K562 (cell line): ENCODE data around the gene NCOA1. TPM values are rescaled to one million over a fixed set of nuclear protein-coding genes. Genes with fewer than 3 reads are reported as not detected.

ENCODE experiments used
- ATAC-seq: fragments of 200-7000 bp; cut with Tn5 transposase; 3 replicates; pipeline ENCODE4 v1.9.1; 2020; ENCODE audit warnings: moderate library complexity
- BruUV-seq: library from RNA; stranded (reverse); fragments of 400-500 nt; replicated peaks from 2 replicates; lab custom pipeline; 2021; lab: Mats Ljungman, UMichigan
- CTCF ChIA-PET: fragments of 300-600 bp; formaldehyde crosslinking; extraction: SDS; loops from one replicate; lab custom pipeline; 2021; ENCODE audit warnings: low intra/inter-chr PET ratio; lab: Yijun Ruan, JAX
- POLR2A ChIA-PET: fragments of 300-600, 350-650 bp; sonication (Branson Sonifier 250); formaldehyde crosslinking; extraction: SDS; loops from one replicate; lab custom pipeline; 2021; ENCODE audit warnings: antibody characterized with exemption, inconsistent platforms; lab: Yijun Ruan, JAX
- DNase-seq, 4 experiments: peaks; one replicate each; pipeline versions ENCODE4 v3.0.0 to v3.0.0-alpha.2; 2011 to 2018; ENCODE audit warnings: low spot score in 3 of 4, mixed read lengths in 3 of 4; ENCODE audit errors: extremely low read depth in 1 of 4
- FAIRE-seq: peaks from 2 replicates; lab custom pipeline; 2011; peaks lifted over from hg19 to GRCh38; lab: Jason Lieb, UNC
- H2AFZ ChIP-seq: 2 replicates; pipeline ENCODE4 v1.6.0; 2011; ENCODE audit warnings: low read depth, low read length, control low read depth, inconsistent platforms
- H3K27ac ChIP-seq: fragments of 200-600 bp; 3 replicates; pipeline ENCODE4 v1.8.0; 2011; ENCODE audit warnings: low read depth, mild to moderate bottlenecking, control low read depth, inconsistent platforms, low read length, moderate library complexity, mixed read lengths; ENCODE audit errors: extremely low read depth
- H3K27me3 ChIP-seq, 2 experiments: fragments of 300-600 bp in 1 of 2; 2 replicates in 1 of 2; 3 replicates in 1 of 2; pipeline versions ENCODE4 v1.6.0 to v1.8.0; 2011; ENCODE audit warnings: inconsistent platforms in 2 of 2, low read length in 2 of 2, mild to moderate bottlenecking in 1 of 2, mixed read lengths in 1 of 2, moderate library complexity in 1 of 2; ENCODE audit not compliant: control insufficient read depth in 2 of 2, insufficient read depth in 2 of 2
- H3K36me3 ChIP-seq: fragments of 300-600 bp; 3 replicates; pipeline ENCODE4 v1.8.0; 2011; ENCODE audit warnings: mild to moderate bottlenecking, low read length, inconsistent platforms; ENCODE audit not compliant: control insufficient read depth, insufficient read depth
- H3K4me1 ChIP-seq, 2 experiments: fragments of 200-600 bp in 1 of 2; replicated peaks in 1 of 2; 2 replicates in 1 of 2; 3 replicates in 1 of 2; pipeline versions ENCODE4 v1.5.1 to v1.8.0; 2011; ENCODE audit warnings: inconsistent platforms in 2 of 2, low read length in 2 of 2, mild to moderate bottlenecking in 1 of 2, mixed read lengths in 1 of 2, moderate library complexity in 1 of 2; ENCODE audit not compliant: control insufficient read depth in 2 of 2, insufficient read depth in 2 of 2
- H3K4me2 ChIP-seq: 2 replicates; pipeline ENCODE4 v1.6.1; 2011; ENCODE audit warnings: low read length, control low read depth, inconsistent platforms, mixed read lengths; ENCODE audit not compliant: insufficient read depth
- H3K4me3 ChIP-seq: fragments of 200-600 bp; sonication (generic), shearing (Covaris generic); 2 replicates; pipeline ENCODE4 v1.5.1; 2016; ENCODE audit warnings: control low read depth, inconsistent platforms
- H3K79me2 ChIP-seq: fragments of 200-600 bp; 3 replicates; pipeline ENCODE4 v1.8.0; 2011; ENCODE audit warnings: low read length, inconsistent platforms; ENCODE audit not compliant: control insufficient read depth, insufficient read depth
- H3K9ac ChIP-seq, 2 experiments: 2 replicates each; pipeline versions ENCODE4 v1.6.0 to v1.6.1; 2011; ENCODE audit warnings: low read depth in 2 of 2, low read length in 2 of 2, control low read depth in 1 of 2, inconsistent platforms in 1 of 2, mild to moderate bottlenecking in 1 of 2, mixed read lengths in 1 of 2; ENCODE audit not compliant: insufficient read depth in 1 of 2
- H3K9me1 ChIP-seq: one replicate; pipeline ENCODE4 v1.6.0; 2011; ENCODE audit warnings: inconsistent platforms, mild to moderate bottlenecking, low read length, moderate library complexity; ENCODE audit not compliant: control insufficient read depth, insufficient read depth
- H3K9me3 ChIP-seq: replicated peaks from 2 replicates; pipeline ENCODE4 v1.5.1; 2011; ENCODE audit warnings: low read depth, low read length, inconsistent platforms; ENCODE audit not compliant: control insufficient read depth, insufficient read depth
- H4K20me1 ChIP-seq: replicated peaks from 2 replicates; pipeline ENCODE4 v1.6.1; 2011; ENCODE audit warnings: low read length, inconsistent platforms, mixed read lengths; ENCODE audit not compliant: control insufficient read depth, insufficient read depth
- BRCA1 ChIP-seq, 2 experiments: fragments of 450-650 bp in 1 of 2; sonication (generic) in 1 of 2; formaldehyde crosslinking in 1 of 2; IDR thresholded peaks; 2 replicates each; pipeline versions ENCODE4 v1.5.0 to v1.6.1; 2017 to 2020; ENCODE audit warnings: mild to moderate bottlenecking in 1 of 2, missing genetic modification reagents in 1 of 2
- CBX3 ChIP-seq, 2 experiments: IDR thresholded peaks; 1 replicate in 1 of 2; 2 replicates in 1 of 2; pipeline ENCODE4 v1.6.1; 2012; ENCODE audit warnings: inconsistent platforms in 2 of 2, low read length in 2 of 2, borderline replicate concordance in 1 of 2, control low read depth in 1 of 2
- CC2D1A ChIP-seq: fragments of 450-650 bp; IDR thresholded peaks from 2 replicates; pipeline ENCODE4 v1.6.1; 2017; ENCODE audit warnings: mild to moderate bottlenecking
- CREM ChIP-seq: IDR thresholded peaks from 2 replicates; pipeline ENCODE4 v1.6.1; 2014; ENCODE audit warnings: antibody characterized with exemption, low read depth
- KLF13 ChIP-seq: fragments of 450-650 bp; IDR thresholded peaks from 2 replicates; pipeline ENCODE4 v1.6.1; 2016; ENCODE audit warnings: missing genetic modification characterization, low read depth, mild to moderate bottlenecking, missing compliant biosample characterization, moderate library complexity, borderline replicate concordance
- MYBL2 ChIP-seq, 2 experiments: fragments of 450-650 bp in 1 of 2; sonication (generic) in 1 of 2; formaldehyde crosslinking in 1 of 2; IDR thresholded peaks; 2 replicates each; pipeline versions ENCODE4 v1.6.1 to v1.8.1; 2017 to 2022; ENCODE audit warnings: borderline replicate concordance in 1 of 2, inconsistent platforms in 1 of 2, low read depth in 1 of 2, mild to moderate bottlenecking in 1 of 2, missing genetic modification reagents in 1 of 2, moderate library complexity in 1 of 2
- SLC30A9 ChIP-seq: fragments of 250-450 bp; sonication (Bioruptor Pico); IDR thresholded peaks from 2 replicates; pipeline ENCODE4 v1.8.0; 2022; ENCODE audit warnings: mild to moderate bottlenecking, moderate library complexity
- SMAD4 ChIP-seq: fragments of 250-450 bp; sonication (Bioruptor Pico); conservative IDR thresholded peaks from 2 replicates; pipeline ENCODE4 v1.8.0; 2021; ENCODE audit warnings: inconsistent platforms, mild to moderate bottlenecking, moderate library complexity
- SRSF7 ChIP-seq: fragments of 200-400 bp; formaldehyde crosslinking; optimal IDR thresholded peaks from 2 replicates; pipeline ENCODE3; 2017; ENCODE audit warnings: mild to moderate bottlenecking, low read depth, low read length
- TFAP4 ChIP-seq: sonication (generic); formaldehyde crosslinking; IDR thresholded peaks from 2 replicates; pipeline ENCODE4 v1.8.0; 2022; ENCODE audit warnings: missing genetic modification reagents, mild to moderate bottlenecking, moderate library complexity, borderline replicate concordance
- THRA ChIP-seq: fragments of 450-650 bp; IDR thresholded peaks from 2 replicates; pipeline ENCODE4 v1.6.1; 2017; ENCODE audit warnings: mild to moderate bottlenecking, moderate library complexity
- YBX1 ChIP-seq: fragments of 450-650 bp; IDR thresholded peaks from 2 replicates; pipeline ENCODE4 v1.7.1; 2016; ENCODE audit warnings: mild to moderate bottlenecking
- ZNF280B ChIP-seq: fragments of 250-450 bp; sonication (Bioruptor Pico); IDR thresholded peaks from 2 replicates; pipeline ENCODE4 v1.5.1; 2021; ENCODE audit warnings: mild to moderate bottlenecking
- WGBS: fragments of 100-300 bp; shearing (Covaris generic); methylation state at CpG from one replicate; pipeline ENCODE4 v1.1.6; 2016; ENCODE audit warnings: low coverage, mixed read lengths; ENCODE audit not compliant: insufficient coverage; ENCODE audit errors: missing lambda C conversion rate; 5-methylcytosine and 5-hydroxymethylcytosine counted together
- in situ Hi-C: fragments of 300-500 bp; cut with MboI; formaldehyde crosslinking; loops from 4 replicates; pipeline ENCODE4 v1.15.0; 2018; ENCODE audit warnings: inconsistent platforms, mixed read lengths
- intact Hi-C: fragments of 100-400 bp; cut with micrococcal nuclease; formaldehyde crosslinking; loops from 2 replicates; pipeline ENCODE4 v1.14.2; 2022
- polyA plus RNA-seq, 8 experiments: library from polyadenylated mRNA; depleted of rRNA in 4 of 8; stranded (reverse) in 5 of 8; unstranded in 3 of 8; fragments of >200 nt; fragmentation: Nextera tagmentation in 2 of 8; fragmentation: Illumina TruSeq in 1 of 8; extraction: Ambion mirVana in 2 of 8; extraction: Trizol in 1 of 8; gene quantifications; 2 replicates each; pipeline versions ENCODE4 v1.2.1 to v1.2.3, GENCODE V29; 2011 to 2014; ENCODE audit warnings: inconsistent platforms in 1 of 8, missing spikeins in 1 of 8
- total RNA-seq, 7 experiments: library from RNA; depleted of rRNA in 6 of 7; stranded (reverse); fragments of >200 nt in 6 of 7; fragmentation: Illumina TruSeq in 2 of 7; extraction: Trizol in 2 of 7; gene quantifications; 2 replicates each; pipeline versions ENCODE4 v1.2.1 to v1.2.3, GENCODE V29; 2011 to 2021; ENCODE audit warnings: low replicate concordance in 1 of 7

NCOA1 gene
- total and polyA plus RNA-seq, 9 of the 15 experiments (the other 6 are each of a cell fraction or from before 2014, with no cell fraction given), result 4.9 to 25.7 (median 17.0) TPM

- BruUV-seq, result no TSS peak
- FAIRE-seq (no peak), ATAC-seq (peak; percentile 16), DNase-seq (peak; percentile 62 to 76 (median 71))
- Histone ChIP-seq H3K27me3 (no peaks in the 10 kb centered on the region), H3K4me1 (peaks cover 24 to 44% of the 10 kb centered on the region in 2 experiments), H3K9me3 (no peaks in the 10 kb centered on the region), H3K4me3 (peak overlapping the region; percentile 69), H4K20me1 (peaks cover 6% of the 10 kb centered on the region), H3K9me1 (no peaks in the 10 kb centered on the region), H3K36me3 (no peaks in the 10 kb centered on the region), H3K4me2 (peak overlapping the region; percentile 82), H3K27ac (peak overlapping the region; percentile 56), H2AFZ (peak overlapping the region; percentile 45), H3K79me2 (peaks cover 54% of the 10 kb centered on the region), H3K9ac (peak overlapping the region; percentile 60 to 97)
- WGBS, result under 1% methylated on average over 49 of the region's 100 CpGs
- in situ Hi-C loops (loop anchor here (5.0 kb wide), 1 partner anchor 306 kb away; no protein-coding TSS in a partner anchor), intact Hi-C loops (loop anchor here (2.0 to 5.0 kb wide), 4 partner anchors 34 to 336 kb away; partner anchors contain the start of genes CENPO and PTRHD1)
- ChIA-PET POLR2A (interaction anchor here (0.5 to 5.9 kb wide), 6 partner anchors 9 to 301 kb away, joined by 3 to 33 read pairs (median 3); no protein-coding TSS in a partner anchor), CTCF (no interaction called here)
- TF ChIP-seq CBX3 (IDR thresholded peaks at IDR 0.05; ENCODE audit: borderline replicate concordance in 1 of 2, low read length in 2 of 2) (no peak), THRA (no peak), BRCA1 (IDR thresholded peaks at IDR 0.05) (no peak), BRCA1 (CRISPR knock-in tag; IDR thresholded peaks at IDR 0.05) (no peak), SLC30A9 (CRISPR knock-in tag) (no peak), TFAP4 (peak; percentile 94), SRSF7 (no peak), KLF13 (tag) (peak; percentile 88; the same call in 1 of the 2 replicates), CREM (0 out of 2 replicates have a peak, but pooled peaks have one; percentile 5), CC2D1A (no peak), MYBL2 (IDR thresholded peaks at IDR 0.05; ENCODE audit: low read depth) (no peak), MYBL2 (CRISPR knock-in tag; IDR thresholded peaks at IDR 0.05; ENCODE audit: borderline replicate concordance) (no peak), SMAD4 (CRISPR knock-in tag) (peak; percentile 48; the same call in 1 of the 2 replicates), YBX1 (no peak), ZNF280B (CRISPR knock-in tag) (no peak)
Measured at GRCh38 chr2:24491542-24492420, 727 bp downstream of the NCOA1 start.
